ENCODE data around the gene DPT. TPM values are rescaled to one million over a fixed set of nuclear protein-coding genes. Genes with fewer than 3 reads are reported as not detected.

DPT gene
- total RNA-seq, 1 donor from 2014 or later, result 1.1 TPM

GRCh38 chr1:168767894-168768584 is 39.0 kb upstream of the DPT start:
- DNase-seq (ENCODE audit: low spot score in 2 of 2, unreplicated experiment in 2 of 2), result no peak
- Mint-ChIP-seq H3K4me3 (no peak overlapping the region), H3K9me3 (no peaks in the 10 kb centered on the region), H3K36me3 (no peaks in the 10 kb centered on the region), H3K27ac (peak overlapping the region; percentile 67), H3K27me3 (ENCODE audit: low read depth) (no peaks in the 10 kb centered on the region), H3K4me1 (peaks cover 14% of the 10 kb centered on the region)
- TF ChIP-seq CTCF (IDR thresholded peaks at IDR 0.05; ENCODE audit: unreplicated experiment), result no peak

- DNase-seq (ENCODE audit: low spot score in 2 of 2, unreplicated experiment in 2 of 2), result no peak
- Mint-ChIP-seq H3K27me3 (ENCODE audit: low read depth) (no peaks in the 10 kb centered on the region), H3K27ac (no peak overlapping the region), H3K4me3 (no peak overlapping the region), H3K36me3 (no peaks in the 10 kb centered on the region), H3K9me3 (no peaks in the 10 kb centered on the region), H3K4me1 (peaks cover 14% of the 10 kb centered on the region)
- TF ChIP-seq CTCF (IDR thresholded peaks at IDR 0.05; ENCODE audit: unreplicated experiment), result no peak
Measured at GRCh38 chr1:168766568-168766967, 37.6 kb upstream of the DPT start.

GRCh38 chr1:168763031-168763430 is 34.0 kb upstream of the DPT start:
- DNase-seq (ENCODE audit: low spot score in 2 of 2, unreplicated experiment in 2 of 2), result no peak
- H3K27ac Mint-ChIP-seq, result no peak overlapping the region
- H3K9me3 Mint-ChIP-seq, result no peaks in the 10 kb centered on the region
- no peaks in the 10 kb centered on the region for H3K36me3 Mint-ChIP-seq
- no peak overlapping the region for H3K4me3 Mint-ChIP-seq
- H3K4me1 Mint-ChIP-seq, result peaks cover 8% of the 10 kb centered on the region
- H3K27me3 Mint-ChIP-seq (ENCODE audit: low read depth), result no peaks in the 10 kb centered on the region
- no peak for TF ChIP-seq CTCF (IDR thresholded peaks at IDR 0.05; ENCODE audit: unreplicated experiment)

GRCh38 chr1:168762473-168762872 is 33.5 kb upstream of the DPT start:
- TF ChIP-seq CTCF (IDR thresholded peaks at IDR 0.05; ENCODE audit: unreplicated experiment), result no peak
- Mint-ChIP-seq H3K9me3 (no peaks in the 10 kb centered on the region), H3K4me1 (peaks cover 4% of the 10 kb centered on the region), H3K27me3 (ENCODE audit: low read depth) (no peaks in the 10 kb centered on the region), H3K4me3 (no peak overlapping the region), H3K36me3 (no peaks in the 10 kb centered on the region), H3K27ac (no peak overlapping the region)
- DNase-seq (ENCODE audit: low spot score in 2 of 2, unreplicated experiment in 2 of 2), result no peak

- H3K4me1 Mint-ChIP-seq, result no peaks in the 10 kb centered on the region
- H3K27ac Mint-ChIP-seq, result no peak overlapping the region
- no peak for DNase-seq (ENCODE audit: low spot score in 2 of 2, unreplicated experiment in 2 of 2)
- TF ChIP-seq CTCF (IDR thresholded peaks at IDR 0.05; ENCODE audit: unreplicated experiment), result no peak
- no peaks in the 10 kb centered on the region for H3K9me3 Mint-ChIP-seq
- no peaks in the 10 kb centered on the region for H3K36me3 Mint-ChIP-seq
- no peak overlapping the region for H3K4me3 Mint-ChIP-seq
- no peaks in the 10 kb centered on the region for H3K27me3 Mint-ChIP-seq (ENCODE audit: low read depth)
Measured at GRCh38 chr1:168760781-168761180, 31.8 kb upstream of the DPT start.

- no peak overlapping the region for H3K4me3 Mint-ChIP-seq
- H3K27ac Mint-ChIP-seq, result no peak overlapping the region
- DNase-seq (ENCODE audit: low spot score in 2 of 2, unreplicated experiment in 2 of 2), result no peak
- H3K36me3 Mint-ChIP-seq, result no peaks in the 10 kb centered on the region
- no peaks in the 10 kb centered on the region for H3K9me3 Mint-ChIP-seq
- no peaks in the 10 kb centered on the region for H3K27me3 Mint-ChIP-seq (ENCODE audit: low read depth)
- no peaks in the 10 kb centered on the region for H3K4me1 Mint-ChIP-seq
- TF ChIP-seq CTCF (IDR thresholded peaks at IDR 0.05; ENCODE audit: unreplicated experiment), result no peak
Measured at GRCh38 chr1:168760241-168760640, 31.2 kb upstream of the DPT start.

Measured in mesothelial cell of epicardium (in vitro differentiated cells).